Cardiac septum (tissue), 1 donor: Measurements from ENCODE around the gene JAM3. TPM values are rescaled to one million over a fixed set of nuclear protein-coding genes. Genes with fewer than 3 reads are reported as not detected.
"Not testable (repeated sequence)": the region's sequence is repeated elsewhere in the genome, so short reads cannot be mapped to it uniquely, and the experiment has no call there.

Experiments used
- DNase-seq: peaks from one replicate; pipeline ENCODE4 v3.0.0-alpha.2; 2020; ENCODE audit warnings: low spot score
- intact Hi-C: fragments of 100-400 bp; cut with DNase I; formaldehyde crosslinking; loops from one replicate; pipeline ENCODE4 v1.14.0; 2022
- total RNA-seq: library from RNA; stranded (reverse); fragmentation: NEBNext Ultra II Directional; extraction: Animal tissue kit (Norgen Biotek cat#: 25700); gene quantifications from one replicate; pipeline ENCODE4 v1.2.1, GENCODE V29; 2021
- donor health status: DM: no; HTN: no; CAD: no.

Gene JAM3
- total RNA-seq, 1 donor from 2014 or later: 46.5 TPM

DNA sequence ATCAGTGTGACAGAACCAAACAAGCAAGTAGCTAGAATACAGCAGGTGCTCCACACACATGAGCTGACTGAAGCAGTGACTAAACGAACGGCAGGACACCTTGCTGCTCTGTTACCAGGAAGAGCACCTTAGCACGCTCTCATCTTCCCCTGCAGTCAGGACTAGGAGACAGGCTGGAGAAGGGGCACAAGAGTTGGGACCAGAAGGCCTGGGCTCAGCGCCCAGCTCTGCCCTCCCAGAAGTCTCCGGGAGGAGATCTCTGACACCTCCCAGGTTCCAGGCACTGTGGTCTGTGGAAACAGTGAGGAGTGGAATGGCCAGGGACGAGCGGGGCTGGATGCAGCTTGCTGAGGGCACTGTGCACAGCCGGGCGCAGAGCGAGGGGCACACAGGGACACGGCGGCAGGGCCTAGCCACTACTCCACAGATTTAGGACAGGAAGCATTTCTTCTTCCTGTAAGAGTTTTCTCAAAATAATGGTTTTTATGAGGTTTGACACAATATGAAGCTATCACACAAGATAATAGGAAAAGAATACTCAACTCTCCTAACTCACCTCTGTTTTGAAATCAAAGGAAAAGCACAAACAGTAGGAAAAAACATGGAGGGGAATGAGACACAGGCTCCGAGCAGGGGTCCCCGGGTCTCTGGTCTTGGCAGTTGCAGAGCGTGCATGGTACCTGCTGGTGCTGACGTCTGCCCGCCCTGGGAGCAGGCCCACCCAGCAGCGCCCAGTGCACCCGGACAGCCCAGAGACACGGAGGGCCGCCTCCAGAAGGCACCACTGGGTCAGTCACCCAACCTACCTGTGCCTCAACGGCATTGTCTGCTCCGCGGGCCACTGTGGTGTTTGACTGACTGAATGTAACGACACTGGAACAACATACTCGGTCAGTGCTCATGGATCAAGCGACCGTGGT, 87.3 kb downstream of the JAM3 start:
- intact Hi-C loops: no loop called here
- no peak for DNase-seq

DNA sequence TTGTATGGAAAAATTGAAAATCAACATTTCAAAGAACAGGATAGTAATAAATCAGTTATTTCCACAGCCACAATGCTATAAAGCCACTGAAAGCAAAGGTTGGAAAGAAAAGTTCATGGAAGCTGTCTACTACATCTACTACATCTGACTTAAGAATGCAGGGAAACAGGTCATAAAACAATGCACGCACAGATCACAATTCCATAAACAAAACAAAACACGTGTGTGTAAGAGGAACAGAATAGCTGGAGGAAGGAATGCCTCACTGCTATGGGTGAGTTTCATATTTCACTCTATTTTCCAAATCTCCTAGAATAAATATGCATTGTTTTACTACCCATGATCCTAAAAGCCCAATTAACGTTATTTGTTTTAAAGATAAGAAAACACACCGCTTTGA, 88.6 kb downstream of the JAM3 start:
- intact Hi-C loops: no loop called here
- no peak for DNase-seq

DNA sequence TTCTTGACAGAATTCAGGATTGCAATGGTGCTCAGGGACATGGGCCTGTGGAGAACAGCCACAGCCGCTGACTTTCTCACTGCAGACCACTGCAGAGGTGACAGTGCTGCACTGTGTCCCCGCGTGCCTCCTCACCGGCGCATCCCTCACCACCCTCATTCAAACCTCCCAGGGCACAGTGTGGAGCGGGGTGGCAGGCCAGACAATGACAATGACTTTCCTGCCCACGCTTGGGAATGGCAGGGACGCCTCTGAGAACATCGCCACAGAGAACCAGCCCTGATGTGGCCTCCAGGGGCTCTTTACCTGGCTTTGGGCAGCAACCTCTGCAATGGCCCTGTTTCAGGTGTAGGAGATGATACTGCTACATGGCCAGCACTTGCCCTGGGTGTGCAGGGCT, 89.2 kb downstream of the JAM3 start:
- no peak for DNase-seq
- intact Hi-C loops: no loop called here

DNA sequence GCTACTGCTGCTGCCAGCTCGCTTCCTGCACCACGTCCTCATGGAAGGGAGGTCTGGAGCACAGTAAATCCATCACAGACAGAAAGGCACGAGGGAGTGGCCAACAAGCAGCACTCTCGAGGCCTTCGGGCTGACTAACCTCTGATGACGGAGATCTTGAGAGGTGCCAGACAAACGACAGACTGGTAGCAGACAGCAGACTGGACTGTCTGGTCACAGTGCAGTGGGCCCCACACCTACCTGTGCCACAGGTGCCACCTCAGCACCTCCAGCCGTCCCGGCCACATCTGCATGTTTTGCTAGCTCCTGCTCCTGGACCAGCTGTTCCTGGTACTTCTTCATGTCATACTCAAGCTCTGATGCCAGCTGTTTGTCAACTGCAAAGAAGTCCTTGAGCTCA, 90.8 kb downstream of the JAM3 start:
- DNase-seq: no peak

DNA sequence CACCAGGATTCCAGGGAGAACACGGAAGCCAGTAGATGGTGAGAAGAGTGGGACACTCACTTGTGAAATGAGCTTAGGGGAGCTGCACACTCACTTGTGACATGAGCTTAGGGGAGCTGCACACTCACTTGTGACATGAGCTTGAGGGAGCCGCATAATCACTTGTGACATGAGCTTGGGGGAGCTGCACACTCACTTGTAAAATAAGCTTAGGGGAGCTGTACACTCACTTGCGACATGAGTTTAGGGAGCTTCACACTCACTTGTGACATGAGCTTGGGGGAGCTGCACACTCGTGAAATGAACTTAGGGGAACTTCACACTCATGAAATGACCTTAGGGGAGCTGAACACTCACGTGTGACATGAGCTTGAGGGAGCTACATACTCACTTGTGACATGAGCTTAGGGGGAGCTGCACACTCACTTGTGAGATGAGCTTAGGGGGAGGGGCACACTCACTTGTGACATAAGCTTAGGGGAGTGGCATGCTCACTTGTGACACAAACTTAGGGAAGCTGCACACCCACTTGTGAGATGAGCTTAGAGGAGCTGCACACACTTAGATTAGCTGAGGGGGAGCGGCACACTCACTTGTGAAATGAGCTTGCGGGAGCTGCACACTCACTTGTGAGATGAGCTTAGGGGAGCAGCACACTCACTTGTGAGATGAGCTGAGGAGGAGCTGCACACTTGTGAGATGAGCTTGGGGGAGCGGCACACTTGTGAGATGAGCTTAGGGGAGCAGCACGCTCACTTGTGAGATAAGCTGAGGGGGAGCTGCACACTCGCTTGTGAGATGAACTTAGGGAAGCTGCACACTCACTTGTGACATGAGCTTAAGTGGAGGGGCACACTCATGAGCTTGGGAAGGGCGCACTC, 95.9 kb downstream of the JAM3 start:
- intact Hi-C loops: no loop called here
- no peak for DNase-seq

More for the DNA sequence above, 90.8 kb downstream of the JAM3 start:
- intact Hi-C loops: no loop called here

DNA sequence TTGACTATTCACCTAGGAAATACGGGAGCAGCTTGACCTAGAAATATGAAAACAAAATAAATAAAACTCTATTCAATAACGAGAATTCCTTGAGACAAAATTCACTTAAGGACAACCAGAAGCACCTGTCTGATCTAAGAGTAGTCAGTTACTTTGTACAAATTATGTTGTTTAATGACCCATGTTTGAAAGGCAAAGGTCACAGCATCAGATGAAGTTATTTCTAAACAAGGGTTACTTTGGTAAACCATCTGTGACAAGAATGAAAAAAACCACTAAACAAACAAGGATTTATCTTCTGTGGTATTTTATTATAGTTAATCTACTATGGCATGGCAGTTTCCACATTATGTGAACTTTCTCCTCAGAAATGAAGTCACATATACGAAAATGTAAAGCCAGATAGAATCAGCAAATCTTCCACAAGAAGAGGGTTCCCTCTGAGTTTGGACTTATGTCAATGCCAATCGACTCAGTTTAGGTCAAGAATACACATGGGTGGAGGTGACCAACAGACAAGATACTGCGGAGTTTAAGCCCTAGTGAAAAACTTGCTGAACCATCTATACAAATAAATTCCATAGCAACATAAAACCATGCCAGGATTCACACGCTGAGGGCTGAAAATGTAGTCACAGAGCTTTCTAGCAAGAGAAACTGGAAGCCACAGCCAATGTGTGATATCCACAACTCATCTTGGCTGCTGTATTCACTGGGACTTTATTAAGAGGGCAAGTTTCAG, 101.5 kb downstream of the JAM3 start:
- intact Hi-C loops: no loop called here
- no peak for DNase-seq

DNA sequence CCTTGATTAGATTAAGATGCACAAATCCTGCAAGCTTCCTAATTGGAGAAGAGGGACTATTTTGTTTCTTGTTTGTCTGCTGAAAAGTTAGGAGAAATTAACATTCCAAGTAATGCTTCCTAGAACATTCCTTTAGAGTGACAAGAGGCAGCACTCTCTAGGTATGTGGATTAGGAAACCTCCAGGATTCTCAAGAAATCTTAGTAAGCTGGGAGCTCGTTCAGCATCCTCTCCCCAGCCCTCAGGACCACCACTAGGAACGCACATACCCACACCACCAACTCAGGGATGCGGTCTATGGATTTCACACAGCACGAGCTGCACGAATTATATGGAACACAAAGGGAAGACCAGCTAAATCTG, 102.0 kb downstream of the JAM3 start:
- no peak for DNase-seq
- intact Hi-C loops: no loop called here

DNA sequence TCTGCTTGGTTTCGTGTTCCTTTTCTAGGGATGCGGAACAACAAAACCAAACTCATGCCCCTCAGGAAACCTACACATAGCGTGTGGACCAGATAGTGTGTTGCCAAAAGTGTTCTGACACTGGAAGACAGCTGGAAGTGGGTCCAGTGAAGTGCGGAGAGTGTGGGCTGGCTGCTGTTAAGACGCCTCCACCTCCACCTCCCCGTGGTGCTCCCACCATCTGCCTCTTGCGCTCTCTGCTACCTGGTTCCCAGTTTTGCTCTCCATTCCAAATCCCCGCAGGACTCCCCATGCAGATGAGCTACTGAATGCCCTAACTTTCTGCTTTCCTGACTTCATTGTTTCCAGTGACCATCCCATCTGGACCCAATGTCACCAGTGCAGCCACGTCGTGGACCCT, 103.1 kb downstream of the JAM3 start:
- intact Hi-C loops: no loop called here
- DNase-seq: no peak

DNA sequence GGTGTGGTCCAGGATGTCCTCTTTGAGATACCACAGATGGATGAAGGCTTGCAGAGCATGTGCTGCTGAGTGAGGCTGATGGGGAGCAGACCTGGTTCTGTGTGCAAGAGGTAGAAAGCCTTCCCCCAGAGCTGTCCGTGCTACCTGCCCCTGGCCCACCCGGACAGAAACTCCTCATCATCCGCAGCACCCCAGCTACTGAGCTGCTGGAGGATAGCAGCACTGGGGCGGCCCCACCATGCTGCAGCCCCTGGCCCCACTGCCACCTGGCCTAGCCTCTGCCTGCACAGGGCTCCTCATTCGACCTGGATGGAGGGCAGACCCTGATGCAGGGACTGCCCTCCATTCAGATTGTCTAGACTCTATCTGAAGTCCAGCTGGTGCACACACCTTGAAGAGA, 104.4 kb downstream of the JAM3 start:
- intact Hi-C loops: no loop called here
- no peak for DNase-seq

DNA sequence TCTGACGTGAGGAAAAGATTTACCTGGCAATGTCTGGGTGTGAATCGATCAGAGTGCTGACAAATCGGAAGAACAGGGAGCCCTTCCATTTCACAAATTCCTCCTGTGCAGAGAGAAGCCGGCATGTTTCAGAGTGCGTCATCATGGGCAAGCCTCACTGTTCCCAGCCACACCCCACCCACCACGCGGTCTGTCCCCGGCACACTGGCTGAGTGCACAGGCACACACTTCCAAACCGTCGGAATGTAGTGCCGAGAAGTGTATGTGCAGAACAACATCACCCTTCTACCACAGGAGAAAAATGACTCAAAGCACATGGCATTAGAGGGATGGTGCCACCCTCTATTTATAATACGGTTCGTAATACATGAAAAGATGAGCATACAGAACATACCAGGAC, 107.4 kb downstream of the JAM3 start:
- DNase-seq: no peak

DNA sequence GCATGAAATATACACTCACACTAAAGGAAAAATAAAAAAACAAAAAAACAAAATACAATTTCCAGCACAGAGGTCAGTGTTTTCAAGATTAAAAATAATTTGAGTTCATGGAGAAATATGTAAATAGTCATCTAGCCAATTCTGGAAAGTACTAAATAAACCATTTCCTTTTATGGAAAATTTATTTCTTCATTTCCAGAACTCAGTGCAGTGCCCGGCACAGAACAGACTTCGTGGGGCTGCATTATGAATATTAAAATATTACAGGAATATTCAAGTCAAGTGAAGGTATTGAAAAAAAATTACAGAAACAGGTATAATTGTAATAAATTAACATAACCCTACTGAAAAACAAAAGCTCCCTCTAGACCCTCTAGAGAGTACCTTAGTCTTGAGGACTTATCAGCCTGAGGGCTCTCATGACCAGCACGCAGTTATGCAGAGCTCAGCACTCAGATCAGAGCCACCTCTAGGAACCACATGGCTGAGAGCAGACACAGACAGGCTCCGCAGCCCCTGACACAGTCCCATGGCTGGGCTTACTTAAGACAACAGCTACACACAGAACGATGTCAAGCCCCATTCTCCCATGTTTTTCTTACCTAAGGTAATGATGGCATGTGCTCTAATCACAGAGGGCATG, 109.3 kb downstream of the JAM3 start:
- DNase-seq: no peak
- intact Hi-C loops: no loop called here

More for the DNA sequence above, 107.4 kb downstream of the JAM3 start:
- intact Hi-C loops: no loop called here

DNA sequence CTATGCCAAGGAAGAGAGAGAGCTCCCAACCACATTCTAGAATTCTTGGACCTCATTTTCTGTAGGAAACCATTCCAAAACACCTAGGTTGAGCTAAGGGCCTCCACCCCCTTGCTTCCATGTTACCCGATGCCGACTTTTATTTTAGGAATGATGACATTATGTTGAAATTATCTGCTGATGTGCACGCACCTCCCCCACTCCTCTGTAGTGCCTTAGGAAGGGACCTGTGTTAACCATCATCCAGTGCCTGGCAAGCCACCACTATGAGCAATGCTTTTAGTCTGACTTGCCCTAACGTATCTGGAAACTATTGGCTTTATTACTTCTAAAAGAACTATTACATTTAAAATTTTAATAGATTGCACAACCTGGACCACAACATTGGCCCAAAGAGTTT, 112.8 kb downstream of the JAM3 start:
- intact Hi-C loops: no loop called here
- no peak for DNase-seq

DNA sequence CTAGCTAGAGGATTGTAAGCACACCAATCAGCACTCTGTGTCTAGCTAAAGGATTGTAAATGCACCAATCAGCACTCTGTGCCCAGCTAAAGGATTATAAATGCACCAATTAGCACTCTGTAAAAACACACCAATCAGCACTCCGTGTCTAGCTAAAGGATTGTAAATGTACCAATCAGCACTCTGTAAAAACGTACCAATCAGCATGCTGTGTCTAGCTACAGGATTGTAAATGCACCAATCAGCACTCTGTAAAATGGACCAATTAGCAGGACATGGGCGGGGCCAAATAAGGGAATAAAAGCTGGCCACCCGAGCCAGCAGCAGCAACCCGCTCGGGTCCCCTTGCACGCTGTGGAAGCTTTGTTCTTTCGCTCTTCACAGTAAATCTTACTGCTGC, 119.2 kb downstream of the JAM3 start:
- DNase-seq, intact Hi-C loops: not testable (repeated sequence)

DNA sequence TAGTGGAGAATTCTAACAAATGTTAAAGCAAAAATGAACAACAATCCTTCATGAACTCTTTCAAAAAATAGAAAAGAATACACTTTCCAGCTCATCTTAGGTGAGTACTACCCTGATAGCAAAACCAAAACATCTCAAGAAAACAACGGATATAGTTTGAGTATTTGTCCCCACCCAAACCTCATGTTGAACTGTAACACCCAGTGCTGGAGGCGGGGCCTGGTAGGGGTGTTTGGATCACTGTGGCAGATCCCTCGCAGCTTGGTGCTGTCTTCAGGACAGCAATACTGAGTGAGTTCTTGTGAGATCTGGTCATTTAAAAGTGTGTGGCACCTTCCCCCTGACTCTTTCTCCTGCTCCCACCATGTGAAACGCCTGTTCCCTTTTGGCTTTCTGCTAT, 127.9 kb downstream of the JAM3 start:
- DNase-seq: no peak
- intact Hi-C loops: no loop called here

DNA sequence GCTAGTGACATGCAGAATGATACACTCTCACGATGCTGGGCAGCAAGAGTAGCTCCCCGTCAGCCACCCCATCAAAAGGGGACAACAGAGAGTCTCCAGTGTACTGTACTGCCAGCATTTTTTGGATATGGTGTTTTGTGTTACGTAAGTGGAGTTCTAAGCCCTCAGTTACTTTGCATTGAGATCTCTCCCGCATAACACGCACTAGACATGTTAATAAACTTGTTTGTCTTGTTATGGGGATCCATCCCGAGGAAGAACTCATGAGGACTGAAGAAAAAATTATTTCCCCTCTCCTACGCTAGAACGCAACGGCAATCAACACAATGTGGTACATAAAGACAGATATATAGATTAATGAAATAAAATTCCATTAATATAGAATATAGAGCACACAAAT, 130.7 kb downstream of the JAM3 start:
- DNase-seq: no peak
- intact Hi-C loops: no loop called here

DNA sequence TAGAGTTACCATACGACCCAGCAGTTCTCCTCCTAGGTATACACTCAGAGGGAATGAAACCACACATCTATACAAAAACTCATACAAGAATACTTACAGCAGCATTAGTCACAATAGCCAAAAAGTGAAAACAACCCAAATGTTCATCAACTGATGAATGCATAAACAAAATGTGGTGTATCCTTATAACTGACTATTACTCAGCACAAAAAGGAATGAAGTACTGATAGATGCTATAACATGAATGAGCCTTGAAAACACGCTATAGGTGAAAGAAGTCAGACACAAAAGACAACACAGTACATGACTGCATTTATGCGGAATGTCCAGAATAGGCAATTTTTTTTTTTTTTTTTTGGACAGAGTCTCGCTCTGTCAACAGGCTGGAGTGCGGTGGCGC, 131.8 kb downstream of the JAM3 start:
- intact Hi-C loops: no loop called here
- no peak for DNase-seq
